ENCODE measurements around the gene RGL2.
"Not testable (repeated sequence)": the region's sequence is repeated elsewhere in the genome, so short reads cannot be mapped to it uniquely, and the experiment has no call there.

The RGL2 gene

GRCh38 chr6:33273129-33273923, 25.4 kb downstream of the RGL2 start:
- DNase-seq, result no peak

- DNase-seq, result no peak
These were observed 26.2 kb downstream of the RGL2 start for GRCh38 chr6:33272275-33273128.

GRCh38 chr6:33271468-33272274, 27.1 kb downstream of the RGL2 start, which contains the start of the genes RPS18 and VPS52:
RPS18 (plus strand) TSS chr6:33272075; CDS start chr6:33272120, 45 bp downstream.
VPS52 (minus strand) TSS chr6:33271876; CDS start chr6:33271675, 201 bp downstream.
- DNase-seq, result peak; percentile 99

- no peak for DNase-seq
These were observed 27.6 kb downstream of the RGL2 start for GRCh38 chr6:33271117-33271467.

GRCh38 chr6:33264015-33264414, 34.7 kb downstream of the RGL2 start:
- no peak for DNase-seq

- DNase-seq, result not testable (repeated sequence)
These were observed 36.3 kb downstream of the RGL2 start for GRCh38 chr6:33262490-33262889.

GRCh38 chr6:33259032-33259431, 39.7 kb downstream of the RGL2 start:
- no peak for DNase-seq

GRCh38 chr6:33254591-33254990, 44.2 kb downstream of the RGL2 start:
- DNase-seq, result no peak

GRCh38 chr6:33252759-33253158, 46.0 kb downstream of the RGL2 start:
- DNase-seq, result no peak

- no peak for DNase-seq
These were observed 47.2 kb downstream of the RGL2 start for GRCh38 chr6:33251395-33252012.

- no peak for DNase-seq
These were observed 48.0 kb downstream of the RGL2 start for GRCh38 chr6:33250731-33251130.

GRCh38 chr6:33249732-33250630, 48.8 kb downstream of the RGL2 start:
- DNase-seq, result no peak

- DNase-seq, result peak; percentile 99
These were observed 49.6 kb downstream of the RGL2 start for GRCh38 chr6:33248932-33249731.

- peak; percentile 85 for DNase-seq
These were observed 50.2 kb downstream of the RGL2 start for GRCh38 chr6:33248643-33248931.

- DNase-seq, result peak; percentile 89
These were observed 50.6 kb downstream of the RGL2 start for GRCh38 chr6:33247977-33248642.

- no peak for DNase-seq
These were observed 55.3 kb downstream of the RGL2 start for GRCh38 chr6:33243476-33243875.

- no peak for DNase-seq
These were observed 56.8 kb downstream of the RGL2 start for GRCh38 chr6:33241968-33242367.

Data from NCI-H748 treated with DMSO at 0.1 percent for 48 hours (cell line).